Stomach (tissue), 9 donors: ENCODE data around the gene NR6A1. TPM values are rescaled to one million over a fixed set of nuclear protein-coding genes. Genes with fewer than 3 reads are reported as not detected.
A peak's percentile ranks its signal among the peaks of the same experiment; 100 is the strongest.

ENCODE experiments used
- DNase-seq, 2 donors: peaks; one replicate each; pipeline versions ENCODE4 v3.0.0 to v3.0.0-alpha.2; 2013 to 2019
- H3K27ac ChIP-seq, 5 donors: fragments of 200-600 bp in 4 of 5; sonication (generic) in 4 of 5; one replicate each; pipeline ENCODE4 v1.5.1; 2013 to 2019; ENCODE audit warnings: mild to moderate bottlenecking in 1 of 5, moderate library complexity in 1 of 5
- H3K27me3 ChIP-seq, 3 donors: fragments of 200-600 bp; sonication (generic); one replicate each; pipeline ENCODE4 v1.5.1; 2017 to 2019; ENCODE audit warnings: mixed run types in 1 of 3
- H3K36me3 ChIP-seq, 4 donors: fragments of 200-600 bp; sonication (generic); 1 replicate in 3 of 4; 2 replicates in 1 of 4; pipeline ENCODE4 v1.5.1; 2016 to 2019
- H3K4me1 ChIP-seq, 4 donors: fragments of 200-600 bp; sonication (generic); one replicate each; pipeline ENCODE4 v1.5.1; 2016 to 2019
- H3K4me3 ChIP-seq, 4 donors: fragments of 200-600 bp; sonication (generic) in 3 of 4; one replicate each; pipeline ENCODE4 v1.5.1; 2016 to 2019; ENCODE audit warnings: mild to moderate bottlenecking in 1 of 4
- H3K9me3 ChIP-seq, 4 donors: fragments of 200-600 bp; sonication (generic); one replicate each; pipeline ENCODE4 v1.5.1; 2016 to 2019
- CTCF ChIP-seq, 7 experiments: fragments of 450-650 bp in 4 of 7; fragments of 200-600 bp in 3 of 7; sonication (generic) in 3 of 7; IDR thresholded peaks; one replicate each; pipeline ENCODE4 v1.5.1; 2016 to 2019; ENCODE audit warnings: antibody characterized with exemption in 7 of 7, control low read depth in 2 of 7, mild to moderate bottlenecking in 1 of 7
- EP300 ChIP-seq: sonication (generic); formaldehyde crosslinking; IDR thresholded peaks from one replicate; pipeline ENCODE4 v1.6.1; 2017; ENCODE audit warnings: antibody characterized with exemption
- POLR2A ChIP-seq, 4 donors: fragments of 450-650 bp; IDR thresholded peaks; one replicate each; pipeline ENCODE4 v1.6.1; 2016; ENCODE audit warnings: antibody characterized with exemption in 4 of 4, control low read depth in 2 of 4, mild to moderate bottlenecking in 1 of 4, moderate library complexity in 1 of 4
- POLR2AphosphoS5 ChIP-seq, 3 donors: sonication (generic); formaldehyde crosslinking; IDR thresholded peaks; one replicate each; pipeline ENCODE4 v1.6.1; 2016; ENCODE audit warnings: antibody characterized with exemption in 3 of 3
- WGBS, 5 donors: extraction: QIAGEN DNeasy Blood & Tissue Kit in 3 of 5; methylation state at CpG; one replicate each; pipeline versions ENCODE4 v1.1.5 to v1.1.7; 2013 to 2018; 5-methylcytosine and 5-hydroxymethylcytosine counted together
- intact Hi-C: fragments of 100-400 bp; cut with DNase I; formaldehyde crosslinking; loops from one replicate; pipeline ENCODE4 v1.15.1; 2023; ENCODE audit warnings: low total_unique reads
- polyA plus RNA-seq, 3 donors: library from polyadenylated mRNA; stranded (reverse); fragments of 200-250 nt; gene quantifications; one replicate each; pipeline ENCODE4 v1.2.3, GENCODE V29; 2013
- total RNA-seq, 5 donors: library from RNA; depleted of rRNA; stranded (reverse); fragments of >200 nt; gene quantifications; one replicate each; pipeline versions ENCODE4 v1.1.0 to v1.2.3, GENCODE V29; 2014 to 2016
- donor health status: healthy with polysubstance abuse.
- donor health status: Bipolar disorder and iron deficiency.
- donor health status: healthy.

The NR6A1 gene
- total and polyA plus RNA-seq, 8 donors, result 0.15 to 3.2 (median 1.5) TPM; not detected in 1

GRCh38 chr9:124514874-124515273 lies 256.2 kb downstream of the NR6A1 start:
- Histone ChIP-seq H3K4me3 (no peak overlapping the region), H3K27ac (no peak overlapping the region), H3K27me3 (peaks cover 0 to 32% (median 12%) of the 10 kb centered on the region in 3 donors), H3K9me3 (no peaks in the 10 kb centered on the region), H3K4me1 (peaks cover 0 to 12% (median 0%) of the 10 kb centered on the region in 4 donors), H3K36me3 (no peaks in the 10 kb centered on the region)
- WGBS, 5 donors, result 70 to 78% (median 72%) methylated on average over 5 of the region's 5 CpGs
- no peak for DNase-seq
- TF ChIP-seq POLR2AphosphoS5 (IDR thresholded peaks at IDR 0.05) (no peak), POLR2A (IDR thresholded peaks at IDR 0.05) (no peak), CTCF (IDR thresholded peaks at IDR 0.05) (no peak), EP300 (no peak)
- intact Hi-C loops, result no loop called here

- H3K27me3 ChIP-seq, result peaks cover 0 to 32% (median 12%) of the 10 kb centered on the region in 3 donors
- H3K27ac ChIP-seq, result no peak overlapping the region
- H3K36me3 ChIP-seq, result no peaks in the 10 kb centered on the region
- peaks cover 0 to 12% (median 0%) of the 10 kb centered on the region in 4 donors for H3K4me1 ChIP-seq
- no peak overlapping the region for H3K4me3 ChIP-seq
- DNase-seq, result no peak
- WGBS, 5 donors, result 61 to 88% (median 80%) methylated on average over 4 of the region's 4 CpGs
- no peak for TF ChIP-seq EP300
- no peak for TF ChIP-seq POLR2AphosphoS5 (IDR thresholded peaks at IDR 0.05)
- no peak for TF ChIP-seq POLR2A (IDR thresholded peaks at IDR 0.05)
- no peak for TF ChIP-seq CTCF (IDR thresholded peaks at IDR 0.05)
- intact Hi-C loops, result no loop called here
- no peaks in the 10 kb centered on the region for H3K9me3 ChIP-seq
Measured at GRCh38 chr9:124514125-124514524, 257.0 kb downstream of the NR6A1 start.

- WGBS, 5 donors, result 22 to 40% (median 29%) methylated on average over 3 to 5 of the region's 5 CpGs
- no peaks in the 10 kb centered on the region for H3K36me3 ChIP-seq
- peaks cover 0 to 32% (median 12%) of the 10 kb centered on the region in 3 donors for H3K27me3 ChIP-seq
- DNase-seq, result peak in 1 of 2 donors; percentile 38
- no peaks in the 10 kb centered on the region for H3K9me3 ChIP-seq
- intact Hi-C loops, result no loop called here
- H3K27ac ChIP-seq, result no peak overlapping the region
- peaks cover 0 to 12% (median 0%) of the 10 kb centered on the region in 4 donors for H3K4me1 ChIP-seq
- TF ChIP-seq POLR2A (IDR thresholded peaks at IDR 0.05), result no peak
- no peak for TF ChIP-seq EP300
- no peak for TF ChIP-seq CTCF (IDR thresholded peaks at IDR 0.05)
- no peak for TF ChIP-seq POLR2AphosphoS5 (IDR thresholded peaks at IDR 0.05)
- no peak overlapping the region for H3K4me3 ChIP-seq
Measured at GRCh38 chr9:124513376-124513994, 257.6 kb downstream of the NR6A1 start.

GRCh38 chr9:124512806-124513204 lies 258.3 kb downstream of the NR6A1 start:
- Histone ChIP-seq H3K4me1 (peaks cover 0 to 12% (median 0%) of the 10 kb centered on the region in 4 donors), H3K27me3 (peaks cover 0 to 33% (median 12%) of the 10 kb centered on the region in 3 donors), H3K27ac (no peak overlapping the region), H3K4me3 (no peak overlapping the region), H3K9me3 (no peaks in the 10 kb centered on the region), H3K36me3 (no peaks in the 10 kb centered on the region)
- WGBS, 5 donors, result 58 to 76% (median 60%) methylated on average over 7 to 9 of the region's 9 CpGs
- intact Hi-C loops, result no loop called here
- no peak for TF ChIP-seq CTCF (IDR thresholded peaks at IDR 0.05)
- no peak for TF ChIP-seq EP300
- TF ChIP-seq POLR2AphosphoS5 (IDR thresholded peaks at IDR 0.05), result no peak
- no peak for TF ChIP-seq POLR2A (IDR thresholded peaks at IDR 0.05)
- no peak for DNase-seq
